HEK293 (cell line): ENCODE results near the gene CHST15.
A peak's percentile ranks its signal among the peaks of the same experiment; 100 is the strongest.

Source experiments
- CTCF ChIA-PET: fragments of 350-600 bp; formaldehyde crosslinking; extraction: SDS; loops from one replicate; lab custom pipeline; 2021; ENCODE audit warnings: antibody characterized with exemption; lab: Yijun Ruan, JAX
- POLR2A ChIA-PET: fragments of 300-600 bp; formaldehyde crosslinking; extraction: SDS; loops from one replicate; lab custom pipeline; 2020; ENCODE audit warnings: antibody characterized with exemption, inconsistent platforms; lab: Yijun Ruan, JAX
- H3K27ac ChIP-seq: fragments of 200-500 bp; sonication (Bioruptor generic); 2 replicates; pipeline ENCODE4 v1.5.1; 2014; ENCODE audit warnings: low read depth, low read length, control low read depth, inconsistent platforms; ENCODE audit errors: extremely low read depth
- H3K36me3 ChIP-seq, 2 experiments: fragments of 200-500 bp in 1 of 2; sonication (Bioruptor generic) in 1 of 2; 1 replicate in 1 of 2; 2 replicates in 1 of 2; pipeline ENCODE4 v1.5.1; 2014 to 2017; ENCODE audit warnings: inconsistent platforms in 2 of 2, low read length in 2 of 2; ENCODE audit not compliant: control insufficient read depth in 2 of 2, insufficient read depth in 1 of 2
- H3K4me1 ChIP-seq: fragments of 200-500 bp; sonication (Bioruptor generic); 2 replicates; pipeline ENCODE4 v1.5.1; 2014; ENCODE audit warnings: mild to moderate bottlenecking, low read length, inconsistent platforms; ENCODE audit not compliant: control insufficient read depth, insufficient read depth
- H3K4me3 ChIP-seq: 2 replicates; pipeline ENCODE4 v1.5.1; 2011; ENCODE audit warnings: low read depth, mild to moderate bottlenecking, control low read depth, low read length, moderate library complexity
- H3K9me3 ChIP-seq: fragments of 200-500 bp; sonication (Bioruptor generic); 2 replicates; pipeline ENCODE4 v1.5.1; 2014; ENCODE audit warnings: low read depth, low read length, inconsistent platforms; ENCODE audit not compliant: control insufficient read depth, insufficient read depth
- GLIS1 ChIP-seq: fragments of 450-650 bp; formaldehyde crosslinking; IDR thresholded peaks from 2 replicates; pipeline ENCODE4 v1.5.1; 2016; ENCODE audit warnings: missing biosample characterization, missing genetic modification characterization
- IKZF3 ChIP-seq: fragments of 450-650 bp; IDR thresholded peaks from 2 replicates; pipeline ENCODE4 v1.5.0; 2018; ENCODE audit warnings: missing biosample characterization, mild to moderate bottlenecking, missing genetic modification characterization, moderate library complexity
- KLF1 ChIP-seq: fragments of 450-650 bp; formaldehyde crosslinking; IDR thresholded peaks from 2 replicates; pipeline ENCODE4 v1.5.1; 2016; ENCODE audit warnings: missing biosample characterization, missing genetic modification characterization
- KLF9 ChIP-seq: fragments of 450-650 bp; formaldehyde crosslinking; IDR thresholded peaks from 2 replicates; pipeline ENCODE4 v1.5.1; 2016; ENCODE audit warnings: missing biosample characterization, missing genetic modification characterization, low read depth
- PATZ1 ChIP-seq: fragments of 450-650 bp; formaldehyde crosslinking; IDR thresholded peaks from 2 replicates; pipeline ENCODE4 v1.5.1; 2016; ENCODE audit warnings: missing biosample characterization, missing genetic modification characterization
- PRDM2 ChIP-seq: fragments of 450-650 bp; formaldehyde crosslinking; IDR thresholded peaks from 2 replicates; pipeline ENCODE4 v1.5.1; 2016; ENCODE audit warnings: missing biosample characterization, missing genetic modification characterization, borderline replicate concordance
- SP3 ChIP-seq: fragments of 450-650 bp; formaldehyde crosslinking; IDR thresholded peaks from 2 replicates; pipeline ENCODE4 v1.5.1; 2016; ENCODE audit warnings: missing biosample characterization, missing genetic modification characterization
- SP7 ChIP-seq: fragments of 450-650 bp; formaldehyde crosslinking; IDR thresholded peaks from 2 replicates; pipeline ENCODE4 v1.5.1; 2016; ENCODE audit warnings: missing biosample characterization, missing genetic modification characterization
- YY1 ChIP-seq: fragments of 450-650 bp; formaldehyde crosslinking; IDR thresholded peaks from 2 replicates; pipeline ENCODE4 v1.5.1; 2018; ENCODE audit warnings: missing biosample characterization, missing genetic modification characterization
- ZBTB48 ChIP-seq: fragments of 450-650 bp; formaldehyde crosslinking; IDR thresholded peaks from 2 replicates; pipeline ENCODE4 v1.5.1; 2016; ENCODE audit warnings: missing biosample characterization, missing genetic modification characterization
- ZBTB8A ChIP-seq: fragments of 450-650 bp; formaldehyde crosslinking; IDR thresholded peaks from 2 replicates; pipeline ENCODE4 v1.5.1; 2016; ENCODE audit warnings: missing biosample characterization, missing genetic modification characterization
- ZEB2 ChIP-seq: fragments of 450-650 bp; formaldehyde crosslinking; IDR thresholded peaks from 2 replicates; pipeline ENCODE4 v1.5.1; 2016; ENCODE audit warnings: missing biosample characterization, missing genetic modification characterization
- ZNF19 ChIP-seq: fragments of 450-650 bp; formaldehyde crosslinking; IDR thresholded peaks from 2 replicates; pipeline ENCODE4; 2016; ENCODE audit warnings: missing biosample characterization, missing genetic modification characterization, low read depth
- ZNF214 ChIP-seq: fragments of 450-650 bp; formaldehyde crosslinking; IDR thresholded peaks from 2 replicates; pipeline ENCODE4 v1.5.1; 2017; ENCODE audit warnings: missing biosample characterization, mild to moderate bottlenecking, missing genetic modification characterization, borderline replicate concordance
- ZNF221 ChIP-seq: fragments of 450-650 bp; formaldehyde crosslinking; IDR thresholded peaks from 2 replicates; pipeline ENCODE4 v1.5.1; 2017; ENCODE audit warnings: missing biosample characterization, missing genetic modification characterization, borderline replicate concordance
- ZNF274 ChIP-seq, 2 experiments: fragments of 200-500 bp in 1 of 2; fragments of 450-650 bp in 1 of 2; sonication (Bioruptor generic) in 1 of 2; formaldehyde crosslinking in 1 of 2; IDR thresholded peaks; 2 replicates each; pipeline versions ENCODE4 v1.5.1 to v1.6.1; 2014 to 2016; ENCODE audit warnings: borderline replicate concordance in 1 of 2, inconsistent platforms in 1 of 2, low read length in 1 of 2, missing biosample characterization in 1 of 2, missing genetic modification characterization in 1 of 2
- ZNF423 ChIP-seq: fragments of 450-650 bp; formaldehyde crosslinking; IDR thresholded peaks from 2 replicates; pipeline ENCODE4 v1.5.1; 2016; ENCODE audit warnings: missing biosample characterization, missing genetic modification characterization
- ZNF530 ChIP-seq: fragments of 450-650 bp; formaldehyde crosslinking; IDR thresholded peaks from 2 replicates; pipeline ENCODE4 v1.5.1; 2016; ENCODE audit warnings: low read depth, missing biosample characterization, missing genetic modification characterization
- TF ChIP-seq, protein P1 (sequence below): fragments of 450-650 bp; formaldehyde crosslinking; IDR thresholded peaks from 2 replicates; pipeline ENCODE4 v1.5.1; 2017; ENCODE audit warnings: missing biosample characterization, missing genetic modification characterization

CHST15 gene

GRCh38 chr10:124081547-124082140, 11.8 kb downstream of the CHST15 start:
- peak; percentile 75 for TF ChIP-seq GLIS1
- TF ChIP-seq ZBTB8A (tag by site-specific recombination), result peak; percentile 30; the same call in 1 of the 2 replicates
- no peak for TF ChIP-seq ZNF530
- TF ChIP-seq SP7, result peak; percentile 63
- 0 out of 2 replicates have a peak, but pooled peaks have one; percentile 15 for TF ChIP-seq KLF9
- no peak for TF ChIP-seq PATZ1 (tag by site-specific recombination)
- TF ChIP-seq IKZF3 (tag by site-specific recombination), result no peak
- TF ChIP-seq PRDM2, result no peak
- TF ChIP-seq, protein P1, sequence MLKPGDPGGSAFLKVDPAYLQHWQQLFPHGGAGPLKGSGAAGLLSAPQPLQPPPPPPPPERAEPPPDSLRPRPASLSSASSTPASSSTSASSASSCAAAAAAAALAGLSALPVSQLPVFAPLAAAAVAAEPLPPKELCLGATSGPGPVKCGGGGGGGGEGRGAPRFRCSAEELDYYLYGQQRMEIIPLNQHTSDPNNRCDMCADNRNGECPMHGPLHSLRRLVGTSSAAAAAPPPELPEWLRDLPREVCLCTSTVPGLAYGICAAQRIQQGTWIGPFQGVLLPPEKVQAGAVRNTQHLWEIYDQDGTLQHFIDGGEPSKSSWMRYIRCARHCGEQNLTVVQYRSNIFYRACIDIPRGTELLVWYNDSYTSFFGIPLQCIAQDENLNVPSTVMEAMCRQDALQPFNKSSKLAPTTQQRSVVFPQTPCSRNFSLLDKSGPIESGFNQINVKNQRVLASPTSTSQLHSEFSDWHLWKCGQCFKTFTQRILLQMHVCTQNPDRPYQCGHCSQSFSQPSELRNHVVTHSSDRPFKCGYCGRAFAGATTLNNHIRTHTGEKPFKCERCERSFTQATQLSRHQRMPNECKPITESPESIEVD (tag by site-specific recombination), result peak; percentile 50
- TF ChIP-seq ZNF214 (tag by site-specific recombination), result no peak
- Histone ChIP-seq H3K4me1 (peaks cover 18% of the 10 kb centered on the region; the same call in 1 of the 2 replicates), H3K9me3 (no peaks in the 10 kb centered on the region), H3K36me3 (peaks cover 0 to 3% of the 10 kb centered on the region in 2 experiments; a peak in 1 of 3 replicates), H3K4me3 (no peak overlapping the region), H3K27ac (no peak overlapping the region)
- CTCF ChIA-PET, result interaction anchor here (0.6 to 1.4 kb wide), 2 partner anchors 92 to 307 kb away, joined by 4 to 7 read pairs; no protein-coding TSS in a partner anchor
- POLR2A ChIA-PET, result no interaction called here

- Histone ChIP-seq H3K9me3 (no peaks in the 10 kb centered on the region), H3K27ac (no peak overlapping the region), H3K36me3 (peaks cover 0 to 3% of the 10 kb centered on the region in 2 experiments; a peak in 1 of 3 replicates), H3K4me3 (no peak overlapping the region), H3K4me1 (peaks cover 12% of the 10 kb centered on the region; the same call in 1 of the 2 replicates)
- CTCF ChIA-PET, result interaction anchor here (0.7 kb wide), 1 partner anchor 86 kb away, joined by 3 read pairs; no protein-coding TSS in a partner anchor
- TF ChIP-seq ZBTB48, result no peak
- TF ChIP-seq KLF1, result no peak
- TF ChIP-seq ZEB2, result no peak
- no peak for TF ChIP-seq SP3 (tag by site-specific recombination)
- no peak for TF ChIP-seq ZNF19 (tag by site-specific recombination)
- TF ChIP-seq ZNF221, result no peak
- no peak for TF ChIP-seq ZNF423 (tag by site-specific recombination)
- TF ChIP-seq ZNF274 (IDR thresholded peaks at IDR 0.05; ENCODE audit: low read length), result no peak
- TF ChIP-seq ZNF274 (tag by site-specific recombination; IDR thresholded peaks at IDR 0.05; ENCODE audit: borderline replicate concordance), result no peak
- no peak for TF ChIP-seq YY1
- no peak for TF ChIP-seq PATZ1 (tag by site-specific recombination)
- POLR2A ChIA-PET, result no interaction called here
Observed at GRCh38 chr10:124079864-124080263, 13.5 kb downstream of the CHST15 start.
